Neural cell (in vitro differentiated cells): ENCODE data around the gene LCLAT1.

ENCODE experiments used
- CTCF ChIP-seq: fragments of 450-650 bp; IDR thresholded peaks from 2 replicates; pipeline ENCODE4 v1.5.1; 2014; ENCODE audit warnings: antibody characterized with exemption, mild to moderate bottlenecking, moderate library complexity; ENCODE audit not compliant: poor library complexity, severe bottlenecking
- EP300 ChIP-seq: fragments of 450-650 bp; conservative IDR thresholded peaks from 2 replicates; pipeline ENCODE4 v1.6.1; 2014; ENCODE audit warnings: antibody characterized with exemption, mild to moderate bottlenecking, moderate library complexity; ENCODE audit not compliant: poor library complexity, severe bottlenecking
- EZH2 ChIP-seq: fragments of 200-600, 300-800 bp; shearing (Covaris generic), sonication (generic); IDR thresholded peaks from 2 replicates; pipeline ENCODE4 v1.6.1; 2014; ENCODE audit warnings: antibody characterized with exemption, low read length, borderline replicate concordance, mild to moderate bottlenecking; ENCODE audit not compliant: insufficient read depth, poor library complexity, severe bottlenecking
- MXI1 ChIP-seq: fragments of 450-650 bp; conservative IDR thresholded peaks from 2 replicates; pipeline ENCODE4 v1.6.1; 2014; ENCODE audit warnings: antibody characterized with exemption, mild to moderate bottlenecking; ENCODE audit not compliant: poor library complexity, severe bottlenecking
- POLR2AphosphoS5 ChIP-seq: IDR thresholded peaks from 2 replicates; pipeline ENCODE4 v1.6.1; 2012
- RAD21 ChIP-seq: fragments of 450-650 bp; conservative IDR thresholded peaks from 2 replicates; pipeline ENCODE4 v1.6.1; 2014; ENCODE audit warnings: antibody characterized with exemption, mild to moderate bottlenecking, moderate library complexity
- TAF1 ChIP-seq: IDR thresholded peaks from 2 replicates; pipeline ENCODE4 v1.6.1; 2012; ENCODE audit warnings: low read depth

GRCh38 chr2:30559544-30560275 is 112.7 kb downstream of the LCLAT1 start:
- TF ChIP-seq CTCF (no peak), EP300 (no peak), TAF1 (no peak), EZH2 (no peak), POLR2AphosphoS5 (no peak), RAD21 (no peak), MXI1 (no peak)
